ENCODE data around the gene DRICH1. TPM values are rescaled to one million over a fixed set of nuclear protein-coding genes. Genes with fewer than 3 reads are reported as not detected.
A peak's percentile ranks its signal among the peaks of the same experiment; 100 is the strongest.
"Not testable (repeated sequence)": the region's sequence is repeated elsewhere in the genome, so short reads cannot be mapped to it uniquely, and the experiment has no call there.

Gene DRICH1
- total RNA-seq, 1 experiment from 2014 or later = 0.15 TPM

GRCh38 chr22:23626286-23626975 is 5.7 kb downstream of the DRICH1 start:
- 0 out of 2 replicates have a peak, but pooled peaks cover 2% of the 10 kb centered on the region for H3K36me3 ChIP-seq (ENCODE audit: low read depth, low read length)
- TF ChIP-seq EZH2phosphoT487 (IDR thresholded peaks at IDR 0.05; ENCODE audit: borderline replicate concordance, low read length) = no peak
- TF ChIP-seq EZH2 (IDR thresholded peaks at IDR 0.05; ENCODE audit: low read length, unreplicated experiment) = no peak
- TF ChIP-seq, protein P1, sequence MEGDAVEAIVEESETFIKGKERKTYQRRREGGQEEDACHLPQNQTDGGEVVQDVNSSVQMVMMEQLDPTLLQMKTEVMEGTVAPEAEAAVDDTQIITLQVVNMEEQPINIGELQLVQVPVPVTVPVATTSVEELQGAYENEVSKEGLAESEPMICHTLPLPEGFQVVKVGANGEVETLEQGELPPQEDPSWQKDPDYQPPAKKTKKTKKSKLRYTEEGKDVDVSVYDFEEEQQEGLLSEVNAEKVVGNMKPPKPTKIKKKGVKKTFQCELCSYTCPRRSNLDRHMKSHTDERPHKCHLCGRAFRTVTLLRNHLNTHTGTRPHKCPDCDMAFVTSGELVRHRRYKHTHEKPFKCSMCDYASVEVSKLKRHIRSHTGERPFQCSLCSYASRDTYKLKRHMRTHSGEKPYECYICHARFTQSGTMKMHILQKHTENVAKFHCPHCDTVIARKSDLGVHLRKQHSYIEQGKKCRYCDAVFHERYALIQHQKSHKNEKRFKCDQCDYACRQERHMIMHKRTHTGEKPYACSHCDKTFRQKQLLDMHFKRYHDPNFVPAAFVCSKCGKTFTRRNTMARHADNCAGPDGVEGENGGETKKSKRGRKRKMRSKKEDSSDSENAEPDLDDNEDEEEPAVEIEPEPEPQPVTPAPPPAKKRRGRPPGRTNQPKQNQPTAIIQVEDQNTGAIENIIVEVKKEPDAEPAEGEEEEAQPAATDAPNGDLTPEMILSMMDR (conservative IDR thresholded peaks at IDR 0.05; ENCODE audit: low read depth, low read length) = no peak
- H3K27ac ChIP-seq (ENCODE audit: low read length) = no peak overlapping the region
- H4K20me1 ChIP-seq (ENCODE audit: low read length) = no peaks in the 10 kb centered on the region
- no TSS peak for BruUV-seq (replicated peaks)
- no peak overlapping the region for H3K4me2 ChIP-seq (ENCODE audit: low read length)
- intact Hi-C loops (cut with micrococcal nuclease) = no loop called here
- H3K79me2 ChIP-seq (ENCODE audit: low read length) = no peaks in the 10 kb centered on the region
- H3F3A ChIP-seq (ENCODE audit: low read length, unreplicated experiment) = no peaks in the 10 kb centered on the region
- ChIA-PET POLR2A (ENCODE audit: unreplicated experiment) (no interaction called here), CTCF (no interaction called here)
- DNase-seq (peak; percentile 6), ATAC-seq (peak; percentile 31)
- H3K9me2 ChIP-seq (replicated peaks; ENCODE audit: low read length) = no peaks in the 10 kb centered on the region
- no peak overlapping the region for H3K4me3 ChIP-seq (ENCODE audit: low read length)
- no peak overlapping the region for H3K9ac ChIP-seq (ENCODE audit: low read length)
- H3K27me3 ChIP-seq (ENCODE audit: low read length) = no peaks in the 10 kb centered on the region
- no peak overlapping the region for H2AFZ ChIP-seq (ENCODE audit: low read length)
- peaks cover 8% of the 10 kb centered on the region; the same call in 1 of the 2 replicates for H3K4me1 ChIP-seq (ENCODE audit: insufficient read depth, low read length)
- H3K9me3 ChIP-seq (ENCODE audit: low read length) = no peaks in the 10 kb centered on the region

- DNase-seq (peak; percentile 38), ATAC-seq (no peak)
- Histone ChIP-seq H3K27me3 (ENCODE audit: low read length) (no peaks in the 10 kb centered on the region), H3F3A (ENCODE audit: low read length, unreplicated experiment) (no peaks in the 10 kb centered on the region), H3K36me3 (ENCODE audit: low read depth, low read length) (0 out of 2 replicates have a peak, but pooled peaks cover 2% of the 10 kb centered on the region), H3K4me1 (ENCODE audit: insufficient read depth, low read length) (peaks cover 8% of the 10 kb centered on the region; the same call in 1 of the 2 replicates), H3K9me2 (replicated peaks; ENCODE audit: low read length) (no peaks in the 10 kb centered on the region), H3K9ac (ENCODE audit: low read length) (no peak overlapping the region), H3K4me3 (ENCODE audit: low read length) (no peak overlapping the region), H3K27ac (ENCODE audit: low read length) (no peak overlapping the region), H4K20me1 (ENCODE audit: low read length) (no peaks in the 10 kb centered on the region), H2AFZ (ENCODE audit: low read length) (no peak overlapping the region), H3K4me2 (ENCODE audit: low read length) (no peak overlapping the region), H3K9me3 (ENCODE audit: low read length) (no peaks in the 10 kb centered on the region), H3K79me2 (ENCODE audit: low read length) (no peaks in the 10 kb centered on the region)
- TF ChIP-seq, protein P1 (conservative IDR thresholded peaks at IDR 0.05; ENCODE audit: low read depth, low read length) = no peak
- TF ChIP-seq EZH2 (IDR thresholded peaks at IDR 0.05; ENCODE audit: low read length, unreplicated experiment) = no peak
- intact Hi-C loops (cut with micrococcal nuclease) = no loop called here
- CTCF ChIA-PET = no interaction called here
- POLR2A ChIA-PET (ENCODE audit: unreplicated experiment) = no interaction called here
- no TSS peak for BruUV-seq (replicated peaks)
Measured at GRCh38 chr22:23622634-23623033, 9.5 kb downstream of the DRICH1 start.

- H3K4me1 ChIP-seq (ENCODE audit: insufficient read depth, low read length); H3K79me2 ChIP-seq (ENCODE audit: low read length); H3K9me2 ChIP-seq (replicated peaks; ENCODE audit: low read length); intact Hi-C loops (cut with micrococcal nuclease); H2AFZ ChIP-seq (ENCODE audit: low read length); H3K9ac ChIP-seq (ENCODE audit: low read length); H3K27me3 ChIP-seq (ENCODE audit: low read length); H3K4me2 ChIP-seq (ENCODE audit: low read length); H3K27ac ChIP-seq (ENCODE audit: low read length); CTCF ChIA-PET; DNase-seq; H3K4me3 ChIP-seq (ENCODE audit: low read length); H3F3A ChIP-seq (ENCODE audit: low read length, unreplicated experiment); BruUV-seq (replicated peaks); POLR2A ChIA-PET (ENCODE audit: unreplicated experiment); H4K20me1 ChIP-seq (ENCODE audit: low read length); H3K36me3 ChIP-seq (ENCODE audit: low read depth, low read length); H3K9me3 ChIP-seq (ENCODE audit: low read length); ATAC-seq: not testable (repeated sequence)
Measured at GRCh38 chr22:23621916-23622315, 10.2 kb downstream of the DRICH1 start.

All from PC-3 (cell line).